H9 (cell line): ENCODE data around the gene STPG1. TPM values are rescaled to one million over a fixed set of nuclear protein-coding genes. Genes with fewer than 3 reads are reported as not detected.

Experiments used
- DNase-seq: peaks from one replicate; pipeline ENCODE4 v3.0.0-alpha.2; 2017
- H2AFZ ChIP-seq: one replicate; pipeline ENCODE4 v1.6.1; 2013; ENCODE audit warnings: mild to moderate bottlenecking, low read length, control low read depth, moderate library complexity
- H2AK5ac ChIP-seq: 2 replicates; pipeline ENCODE4 v1.6.1; 2013; ENCODE audit warnings: low read length, control low read depth, mixed read lengths; ENCODE audit not compliant: insufficient read length
- H2BK120ac ChIP-seq: one replicate; pipeline ENCODE4 v1.6.1; 2013; ENCODE audit warnings: low read depth, mild to moderate bottlenecking, low read length, control low read depth, inconsistent platforms; ENCODE audit not compliant: poor library complexity, severe bottlenecking
- H2BK12ac ChIP-seq: 2 replicates; pipeline ENCODE4 v1.6.1; 2013; ENCODE audit warnings: low read length, control low read depth, mixed read lengths, low read depth; ENCODE audit not compliant: insufficient read length
- H2BK15ac ChIP-seq: 2 replicates; pipeline ENCODE4 v1.6.1; 2013; ENCODE audit warnings: low read depth, low read length, control low read depth
- H2BK20ac ChIP-seq: one replicate; pipeline ENCODE4 v1.6.1; 2013; ENCODE audit warnings: low read depth, mild to moderate bottlenecking, low read length, control low read depth, inconsistent platforms; ENCODE audit not compliant: poor library complexity, severe bottlenecking
- H2BK5ac ChIP-seq: 2 replicates; pipeline ENCODE4 v1.6.1; 2013; ENCODE audit warnings: low read length, control low read depth, mixed read lengths; ENCODE audit not compliant: insufficient read length
- H3K14ac ChIP-seq: 2 replicates; pipeline ENCODE4 v1.6.1; 2013; ENCODE audit warnings: low read length, control low read depth; ENCODE audit not compliant: insufficient read depth
- H3K18ac ChIP-seq: 2 replicates; pipeline ENCODE4 v1.6.1; 2013; ENCODE audit warnings: low read depth, mild to moderate bottlenecking, mixed read lengths, low read length, control low read depth; ENCODE audit not compliant: insufficient read length
- H3K23ac ChIP-seq: 2 replicates; pipeline ENCODE4 v1.6.1; 2013; ENCODE audit warnings: low read length, control low read depth, mixed read lengths, low read depth; ENCODE audit not compliant: insufficient read length
- H3K23me2 ChIP-seq: 2 replicates; pipeline ENCODE4 v1.6.1; 2013; ENCODE audit warnings: low read depth, mild to moderate bottlenecking, mixed read lengths, low read length, control low read depth; ENCODE audit not compliant: insufficient read length, poor library complexity, severe bottlenecking
- H3K27ac ChIP-seq: 2 replicates; pipeline ENCODE4 v1.5.1; 2013; ENCODE audit warnings: low read length, control low read depth, mixed read lengths, low read depth; ENCODE audit not compliant: insufficient read length
- H3K27me3 ChIP-seq: 2 replicates; pipeline ENCODE4 v1.6.1; 2013; ENCODE audit warnings: low read length, control low read depth, inconsistent platforms; ENCODE audit not compliant: insufficient read depth
- H3K4ac ChIP-seq: 2 replicates; pipeline ENCODE4 v1.6.1; 2013; ENCODE audit warnings: low read depth, mild to moderate bottlenecking, control low read depth, inconsistent platforms, low read length, moderate library complexity
- H3K4me1 ChIP-seq: 2 replicates; pipeline ENCODE4 v1.6.1; 2013; ENCODE audit warnings: low read length, control low read depth, inconsistent platforms; ENCODE audit not compliant: insufficient read depth
- H3K4me2 ChIP-seq: 2 replicates; pipeline ENCODE4 v1.6.1; 2013; ENCODE audit warnings: low read length, control low read depth, mixed read lengths; ENCODE audit not compliant: insufficient read length, insufficient read depth
- H3K56ac ChIP-seq: 2 replicates; pipeline ENCODE4 v1.6.1; 2013; ENCODE audit warnings: low read depth, mild to moderate bottlenecking, mixed read lengths, low read length, control low read depth; ENCODE audit not compliant: insufficient read length
- H3K79me1 ChIP-seq: 2 replicates; pipeline ENCODE4 v1.6.1; 2013; ENCODE audit warnings: low read depth, mild to moderate bottlenecking, moderate library complexity, low read length, control low read depth, inconsistent platforms; ENCODE audit not compliant: insufficient read depth, poor library complexity, severe bottlenecking
- H3K79me2 ChIP-seq: 2 replicates; pipeline ENCODE4 v1.6.1; 2013; ENCODE audit warnings: low read length, control low read depth, inconsistent platforms; ENCODE audit not compliant: insufficient read depth
- H3K9ac ChIP-seq: 2 replicates; pipeline ENCODE4 v1.6.1; 2013; ENCODE audit warnings: low read length, control low read depth, mixed read lengths; ENCODE audit not compliant: insufficient read length; ENCODE audit errors: extremely low read depth
- H3K9me3 ChIP-seq: one replicate; pipeline ENCODE4 v1.6.1; 2013; ENCODE audit warnings: low read depth, low read length, inconsistent platforms; ENCODE audit not compliant: control insufficient read depth
- H3T11ph ChIP-seq: one replicate; pipeline ENCODE4 v1.6.1; 2013; ENCODE audit warnings: mild to moderate bottlenecking, low read length, control low read depth, inconsistent platforms
- H4K20me1 ChIP-seq: one replicate; pipeline ENCODE4 v1.6.1; 2013; ENCODE audit not compliant: control insufficient read depth, insufficient read length, insufficient read depth
- H4K5ac ChIP-seq: 2 replicates; pipeline ENCODE4 v1.6.1; 2013; ENCODE audit warnings: low read depth, mild to moderate bottlenecking, mixed read lengths, low read length, control low read depth; ENCODE audit not compliant: insufficient read length
- H4K8ac ChIP-seq: replicated peaks from 2 replicates; pipeline ENCODE4 v1.6.1; 2013; ENCODE audit warnings: low read length, control low read depth, mixed read lengths, low read depth; ENCODE audit not compliant: insufficient read length
- H4K91ac ChIP-seq: 2 replicates; pipeline ENCODE4 v1.6.1; 2013; ENCODE audit warnings: low read depth, mild to moderate bottlenecking, moderate library complexity, mixed read lengths, low read length, control low read depth; ENCODE audit not compliant: insufficient read length
- H3K27ac Mint-ChIP-seq, 3 experiments: 2 replicates in 2 of 3; 3 replicates in 1 of 3; pipeline ENCODE4 v1.8.0; 2020 to 2021; ENCODE audit warnings: mixed read lengths in 3 of 3, mild to moderate bottlenecking in 1 of 3, moderate library complexity in 1 of 3
- H3K27me3 Mint-ChIP-seq: 2 replicates; pipeline ENCODE4 v1.8.0; 2021; ENCODE audit warnings: low read depth, mild to moderate bottlenecking, moderate library complexity, mixed read lengths
- H3K36me3 Mint-ChIP-seq, 3 experiments: 2 replicates in 2 of 3; 3 replicates in 1 of 3; pipeline ENCODE4 v1.8.0; 2020 to 2021; ENCODE audit warnings: low read depth in 3 of 3, mixed read lengths in 3 of 3; ENCODE audit not compliant: insufficient read depth in 1 of 3
- H3K4me1 Mint-ChIP-seq, 2 experiments: 2 replicates each; pipeline ENCODE4 v1.8.0; 2020; ENCODE audit warnings: mixed read lengths in 2 of 2
- H3K4me3 Mint-ChIP-seq, 2 experiments: 2 replicates in 1 of 2; 3 replicates in 1 of 2; pipeline ENCODE4 v1.8.0; 2020 to 2021; ENCODE audit warnings: mild to moderate bottlenecking in 2 of 2, mixed read lengths in 2 of 2, moderate library complexity in 1 of 2
- H3K9me3 Mint-ChIP-seq, 2 experiments: 2 replicates in 1 of 2; 3 replicates in 1 of 2; pipeline ENCODE4 v1.8.0; 2020; ENCODE audit warnings: mild to moderate bottlenecking in 2 of 2, mixed read lengths in 2 of 2, moderate library complexity in 1 of 2
- CTCF ChIP-seq: fragments of 200-600 bp; sonication (generic); conservative IDR thresholded peaks from 3 replicates; pipeline ENCODE4 v1.8.0; 2021; ENCODE audit warnings: antibody characterized with exemption, mild to moderate bottlenecking
- WGBS: extraction: QIAGEN DNeasy Blood & Tissue Kit; methylation state at CpG from one replicate; pipeline ENCODE4 v1.1.7; 2013; ENCODE audit warnings: missing lambda C conversion rate, low lambda C conversion rate, mixed read lengths; ENCODE audit not compliant: insufficient read length; ENCODE audit errors: extremely low coverage; 5-methylcytosine and 5-hydroxymethylcytosine counted together
- total RNA-seq: library from RNA; stranded (reverse); gene quantifications from 2 replicates; pipeline ENCODE4 v1.2.1, GENCODE V29; 2021

Gene STPG1
- total RNA-seq, 1 experiment from 2014 or later = 8.3 TPM

DNA sequence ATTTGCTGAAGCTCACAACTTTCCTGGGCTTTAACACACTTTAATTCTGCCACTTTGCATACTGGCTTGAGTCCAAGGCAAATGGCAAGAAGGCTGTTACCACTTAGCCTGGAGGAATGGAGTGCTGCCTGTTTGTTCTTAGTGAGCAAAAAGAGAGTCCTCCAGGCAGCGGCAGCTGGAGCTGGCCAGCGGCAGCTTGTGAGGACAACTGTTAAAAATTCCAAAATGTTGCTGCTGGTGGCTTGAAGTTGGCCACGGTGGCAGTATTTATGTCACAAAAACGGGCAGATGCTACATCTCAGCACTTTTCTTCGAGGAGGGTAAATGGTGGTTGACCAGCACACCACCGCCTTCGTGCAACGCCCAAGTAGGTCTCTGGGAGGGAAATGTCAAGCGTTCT is 27.3 kb downstream of the STPG1 start:
- Mint-ChIP-seq H3K27ac (peak overlapping the region in 1 of 3 experiments; percentile 41; a peak in 1 of 7 replicates), H3K36me3 (peaks cover 0 to 20% (median 11%) of the 10 kb centered on the region in 3 experiments; a peak in 4 of 7 replicates), H3K4me1 (peaks cover 0 to 8% of the 10 kb centered on the region in 2 experiments; a peak in 3 of 4 replicates), H3K4me3 (no peak overlapping the region), H3K9me3 (no peaks in the 10 kb centered on the region), H3K27me3 (no peaks in the 10 kb centered on the region)
- WGBS = no CpG with 5 or more reads among the region's 9 CpGs
- no peak overlapping the region for H3K9ac ChIP-seq
- H2BK20ac ChIP-seq = no peak overlapping the region
- no peak overlapping the region for H4K8ac ChIP-seq
- H2BK12ac ChIP-seq = no peak overlapping the region
- no peaks in the 10 kb centered on the region for H3K27me3 ChIP-seq
- H3T11ph ChIP-seq = no peak overlapping the region
- H3K18ac ChIP-seq = no peak overlapping the region
- H2BK120ac ChIP-seq = no peak overlapping the region
- no peak overlapping the region for H3K56ac ChIP-seq
- H4K91ac ChIP-seq = no peak overlapping the region
- no peak overlapping the region for H3K4me2 ChIP-seq
- TF ChIP-seq CTCF = no peak
- no peak overlapping the region for H3K4ac ChIP-seq
- H3K79me2 ChIP-seq = no peaks in the 10 kb centered on the region
- no peak overlapping the region for H4K5ac ChIP-seq
- H2AFZ ChIP-seq = no peak overlapping the region
- H3K23me2 ChIP-seq = no peaks in the 10 kb centered on the region
- H2BK5ac ChIP-seq = no peak overlapping the region
- no peak overlapping the region for H3K27ac ChIP-seq
- H2AK5ac ChIP-seq = no peak overlapping the region
- H3K9me3 ChIP-seq = no peaks in the 10 kb centered on the region
- no peaks in the 10 kb centered on the region for H3K79me1 ChIP-seq
- no peak for DNase-seq
- no peaks in the 10 kb centered on the region for H3K4me1 ChIP-seq
- H4K20me1 ChIP-seq = no peaks in the 10 kb centered on the region
- no peak overlapping the region for H3K23ac ChIP-seq
- no peak overlapping the region for H3K14ac ChIP-seq
- no peak overlapping the region for H2BK15ac ChIP-seq
